GM18498 (cell line): ENCODE data around the gene GTSE1.
"Not testable (repeated sequence)": the region's sequence is repeated elsewhere in the genome, so short reads cannot be mapped to it uniquely, and the experiment has no call there.

Experiments
- ATAC-seq: cut with Tn5 transposase; IDR thresholded peaks from one replicate; pipeline ENCODE4 v1.9.1; 2021; ENCODE audit warnings: mild to moderate bottlenecking, moderate library complexity; ENCODE audit not compliant: unreplicated experiment

Gene GTSE1

GRCh38 chr22:46293577-46294260 lies 3.0 kb upstream of the GTSE1 start:
- ATAC-seq: no peak

- no peak for ATAC-seq
These were observed 1.9 kb upstream of the GTSE1 start for GRCh38 chr22:46294784-46295183.

GRCh38 chr22:46295277-46295971 lies 1.2 kb upstream of the GTSE1 start:
- no peak for ATAC-seq

- ATAC-seq: peak; percentile 22
These were observed 612 bp downstream of the GTSE1 start for GRCh38 chr22:46297151-46297812.

GRCh38 chr22:46299101-46299500 lies 2.4 kb downstream of the GTSE1 start:
- ATAC-seq: no peak

- ATAC-seq: no peak
These were observed 3.8 kb downstream of the GTSE1 start for GRCh38 chr22:46300491-46300890.

GRCh38 chr22:46303347-46303965 lies 6.8 kb downstream of the GTSE1 start:
- no peak for ATAC-seq

GRCh38 chr22:46308283-46308988 lies 11.8 kb downstream of the GTSE1 start:
- no peak for ATAC-seq

- no peak for ATAC-seq
These were observed 12.9 kb downstream of the GTSE1 start for GRCh38 chr22:46309526-46310085.

- ATAC-seq: no peak
These were observed 15.4 kb downstream of the GTSE1 start for GRCh38 chr22:46312056-46312455.

GRCh38 chr22:46312848-46313247 lies 16.2 kb downstream of the GTSE1 start:
- not testable (repeated sequence) for ATAC-seq

GRCh38 chr22:46315976-46316375 lies 19.3 kb downstream of the GTSE1 start:
- ATAC-seq: no peak

- no peak for ATAC-seq
These were observed 21.0 kb downstream of the GTSE1 start for GRCh38 chr22:46317646-46318045.

GRCh38 chr22:46318576-46318975 lies 21.9 kb downstream of the GTSE1 start:
- ATAC-seq: no peak

GRCh38 chr22:46319319-46319718 lies 22.6 kb downstream of the GTSE1 start:
- no peak for ATAC-seq

- no peak for ATAC-seq
These were observed 23.6 kb downstream of the GTSE1 start for GRCh38 chr22:46320166-46320710.

GRCh38 chr22:46320716-46321386 lies 24.2 kb downstream of the GTSE1 start:
- no peak for ATAC-seq

- no peak for ATAC-seq
These were observed 26.0 kb downstream of the GTSE1 start for GRCh38 chr22:46322711-46323110.

- ATAC-seq: no peak
These were observed 26.5 kb downstream of the GTSE1 start for GRCh38 chr22:46323162-46323561.
